CD4-positive, alpha-beta T cell treated with Interleukin-10 for 1 hour (primary cell): Measurements from ENCODE around the gene MICOS13.

Source experiments
- DNase-seq: peaks from one replicate; pipeline ENCODE4 v3.0.0-alpha.2; 2020

The MICOS13 gene

DNA sequence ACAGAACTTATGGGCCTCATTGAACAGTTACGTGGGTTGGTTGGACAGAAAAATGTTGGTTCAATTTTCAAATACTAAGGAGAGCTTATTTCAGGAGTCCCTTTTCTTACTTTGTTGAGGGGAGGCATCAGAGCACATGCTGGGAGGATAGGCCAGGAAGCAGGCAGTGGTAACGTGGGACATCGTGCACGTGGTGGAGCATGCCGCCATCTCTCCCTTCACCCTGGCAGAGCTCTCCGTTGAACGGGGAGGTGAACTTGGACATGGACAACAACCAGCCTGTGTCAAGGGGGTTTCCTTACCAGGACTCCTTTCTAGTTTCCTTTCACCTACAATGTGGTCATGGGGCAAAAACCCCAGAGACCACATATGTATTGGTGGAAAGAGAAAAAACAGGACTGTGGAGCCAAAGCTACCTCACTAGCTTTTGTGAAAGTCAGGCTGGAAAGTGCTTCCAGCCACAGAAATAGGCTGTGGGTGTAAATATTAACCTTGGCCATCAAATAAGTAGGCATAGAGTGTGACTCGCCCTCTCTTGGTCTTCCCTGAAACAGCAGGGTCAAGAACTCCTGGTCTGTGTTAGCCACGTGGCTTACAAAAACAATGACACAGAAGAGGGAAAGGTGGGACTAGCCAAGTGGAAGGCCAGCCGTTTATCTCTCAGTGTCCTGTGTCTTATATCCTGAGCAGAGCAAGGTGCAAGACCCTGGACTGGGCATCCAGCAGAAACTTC lies 14.4 kb downstream of the MICOS13 start:
- DNase-seq = no peak

- no peak for DNase-seq
Observed at GRCh38 chr19:5664515-5664914, 15.8 kb downstream of the MICOS13 start.

GRCh38 chr19:5663904-5664303 lies 16.4 kb downstream of the MICOS13 start:
- no peak for DNase-seq

DNA sequence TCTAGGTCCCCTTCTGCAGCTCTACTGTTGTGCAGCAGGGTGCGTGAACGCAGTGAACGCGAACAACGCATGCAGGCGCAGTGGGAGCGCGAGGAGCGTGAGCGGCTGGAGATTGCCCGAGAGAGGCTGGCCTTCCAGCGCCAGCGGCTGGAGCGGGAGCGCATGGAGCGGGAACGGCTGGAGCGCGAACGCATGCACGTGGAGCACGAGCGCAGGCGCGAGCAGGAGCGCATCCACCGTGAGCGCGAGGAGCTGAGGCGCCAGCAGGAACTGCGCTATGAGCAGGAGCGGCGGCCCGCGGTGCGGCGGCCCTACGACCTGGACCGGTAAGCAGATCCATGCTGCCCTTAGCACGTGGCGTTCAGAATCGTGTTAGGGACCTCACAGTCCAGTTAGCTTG lies 18.8 kb downstream of the MICOS13 start:
- DNase-seq = no peak

- DNase-seq = no peak
Observed at GRCh38 chr19:5655412-5655811, 24.9 kb downstream of the MICOS13 start.

DNA sequence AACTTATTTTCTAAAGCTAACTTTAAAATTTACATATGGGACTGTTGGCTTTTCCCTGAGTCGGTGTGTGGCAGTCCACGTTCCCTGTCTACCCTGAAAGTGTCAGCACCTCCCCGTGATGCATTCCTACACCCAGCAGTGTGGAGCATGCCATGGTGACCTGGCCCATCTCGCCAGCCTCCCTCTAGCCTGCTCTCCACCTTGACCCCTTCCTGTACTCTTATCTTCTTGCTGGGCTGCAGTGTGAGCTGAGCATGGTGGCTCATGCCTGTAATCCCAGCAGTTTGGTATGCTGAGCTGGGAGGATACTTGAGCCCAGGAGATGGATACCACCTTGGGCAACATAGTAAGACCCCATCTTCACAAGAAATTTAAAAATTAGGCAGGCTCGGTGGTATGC lies 25.4 kb downstream of the MICOS13 start:
- no peak for DNase-seq

DNA sequence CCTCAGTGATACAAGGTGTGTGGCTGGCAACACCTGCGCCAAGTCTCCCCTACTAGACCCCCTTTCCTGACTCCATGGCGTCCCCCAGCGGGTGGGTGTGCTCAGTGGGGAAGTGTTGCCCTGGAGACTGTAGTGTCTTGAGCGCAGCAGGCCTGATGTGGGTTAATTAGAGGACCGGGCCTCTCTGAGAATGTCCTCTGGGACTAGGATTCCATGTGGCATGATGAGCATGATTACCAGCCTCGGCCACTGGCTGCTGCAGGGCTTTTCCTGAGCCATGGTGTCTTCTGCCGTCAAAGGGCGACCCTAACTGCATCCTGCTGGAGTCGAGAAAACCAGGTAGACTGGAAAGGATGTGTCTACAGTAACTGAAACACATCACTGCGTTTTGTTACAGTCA lies 28.1 kb downstream of the MICOS13 start:
- no peak for DNase-seq

DNA sequence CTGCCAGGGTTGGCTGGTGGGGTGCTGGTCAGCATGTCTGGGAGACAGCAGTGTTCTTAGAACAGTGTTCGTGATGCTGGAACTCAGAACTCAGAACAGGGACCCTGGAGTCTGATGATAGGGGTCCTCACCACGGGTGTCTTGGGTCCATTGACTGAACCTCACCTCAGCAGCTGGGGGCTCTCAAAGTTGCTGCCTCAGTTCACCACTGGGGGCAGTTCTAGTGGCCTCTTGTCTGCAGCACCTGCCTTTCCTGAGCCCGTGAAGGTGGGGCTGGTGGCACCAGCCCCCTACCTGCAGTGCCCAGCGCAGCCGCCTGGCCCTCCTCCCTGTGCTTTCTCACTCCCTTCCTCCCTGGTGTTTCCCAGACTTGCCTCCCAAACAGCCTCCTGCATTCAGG lies 29.0 kb downstream of the MICOS13 start:
- DNase-seq = no peak

DNA sequence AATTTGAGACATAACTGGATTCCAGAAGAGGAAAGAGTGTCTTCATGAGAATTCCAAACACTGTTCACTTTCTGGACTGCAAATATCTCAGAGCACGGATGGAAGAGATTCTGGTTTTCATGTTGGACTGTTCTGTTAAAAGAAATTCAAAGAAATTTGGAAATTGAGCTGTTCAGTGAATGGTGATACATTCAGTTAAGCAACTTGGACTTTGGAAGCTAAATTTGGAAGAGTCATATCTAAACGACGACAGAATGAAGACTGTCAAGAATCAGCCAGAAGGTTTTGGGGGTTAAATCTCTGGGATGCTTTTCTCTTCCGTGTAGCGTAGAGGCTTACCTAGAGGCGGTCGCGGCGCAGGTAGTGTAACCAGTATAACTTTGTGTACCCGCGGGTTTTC lies 31.9 kb downstream of the MICOS13 start:
- no peak for DNase-seq

- DNase-seq = no peak
Observed at GRCh38 chr19:5646703-5647102, 33.6 kb downstream of the MICOS13 start.

GRCh38 chr19:5645409-5645808 lies 34.9 kb downstream of the MICOS13 start:
- no peak for DNase-seq

- no peak for DNase-seq
Observed at GRCh38 chr19:5644037-5644436, 36.3 kb downstream of the MICOS13 start.

DNA sequence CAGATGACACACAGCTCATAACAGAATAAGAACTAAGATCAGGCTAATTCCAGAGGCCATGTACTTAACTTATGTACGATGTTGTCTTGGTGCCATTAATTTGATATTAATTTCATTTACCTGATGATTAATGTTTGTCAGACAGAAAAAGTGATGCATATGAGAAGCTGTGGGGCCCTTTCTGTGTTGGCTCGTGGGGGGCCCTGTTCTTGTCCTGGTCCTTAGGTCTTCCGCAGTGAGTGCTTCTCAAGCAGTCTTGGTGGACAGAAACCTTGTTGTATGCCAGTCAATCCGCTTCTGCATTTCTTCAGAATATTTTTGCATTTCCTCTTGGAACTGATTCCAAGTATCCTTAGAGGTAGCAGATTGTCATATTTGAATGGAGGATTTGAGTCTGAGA lies 37.3 kb downstream of the MICOS13 start:
- no peak for DNase-seq

GRCh38 chr19:5642204-5642603 lies 38.1 kb downstream of the MICOS13 start:
- DNase-seq = no peak

DNA sequence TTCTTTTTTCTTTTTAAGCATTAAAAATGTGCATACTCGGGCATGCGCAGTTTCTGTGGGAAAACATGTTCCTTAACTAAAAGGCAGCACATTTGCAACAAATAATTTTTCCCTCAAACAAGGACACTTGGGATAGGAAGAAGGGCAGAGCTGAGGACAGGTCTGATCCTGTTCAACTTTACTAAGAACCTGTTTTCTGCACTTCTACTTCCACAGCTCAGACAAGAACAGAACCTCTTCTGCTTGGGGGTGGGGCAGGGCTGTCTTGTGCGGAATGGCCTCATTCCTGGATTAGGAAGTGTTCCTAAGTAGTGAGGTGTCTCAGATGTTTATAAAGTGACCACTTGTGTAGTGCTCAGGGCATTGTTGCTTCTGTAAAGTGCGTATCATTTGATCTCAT lies 39.1 kb downstream of the MICOS13 start:
- DNase-seq = no peak

GRCh38 chr19:5637971-5638370 lies 42.3 kb downstream of the MICOS13 start:
- no peak for DNase-seq

DNA sequence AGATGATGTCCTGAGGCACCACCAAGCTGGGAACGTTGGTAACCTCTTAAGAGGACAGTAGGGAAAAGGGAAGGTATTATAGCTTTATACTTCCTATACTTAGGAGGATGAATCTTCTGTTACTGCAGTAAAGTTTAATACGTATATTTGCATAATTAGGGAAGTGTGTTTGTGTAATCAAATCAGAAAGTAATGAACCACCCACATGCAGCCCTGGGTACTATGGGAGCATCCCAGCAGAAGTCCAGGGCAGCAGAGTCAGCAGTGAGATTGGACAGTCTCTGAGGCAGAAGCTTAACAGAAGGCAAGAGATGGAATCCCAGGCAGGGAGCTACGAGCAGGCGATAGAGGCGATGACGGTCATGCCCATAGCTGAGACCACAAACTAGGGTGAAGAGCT lies 44.9 kb downstream of the MICOS13 start:
- DNase-seq = no peak

- DNase-seq = no peak
Observed at GRCh38 chr19:5632657-5633056, 47.7 kb downstream of the MICOS13 start.

DNA sequence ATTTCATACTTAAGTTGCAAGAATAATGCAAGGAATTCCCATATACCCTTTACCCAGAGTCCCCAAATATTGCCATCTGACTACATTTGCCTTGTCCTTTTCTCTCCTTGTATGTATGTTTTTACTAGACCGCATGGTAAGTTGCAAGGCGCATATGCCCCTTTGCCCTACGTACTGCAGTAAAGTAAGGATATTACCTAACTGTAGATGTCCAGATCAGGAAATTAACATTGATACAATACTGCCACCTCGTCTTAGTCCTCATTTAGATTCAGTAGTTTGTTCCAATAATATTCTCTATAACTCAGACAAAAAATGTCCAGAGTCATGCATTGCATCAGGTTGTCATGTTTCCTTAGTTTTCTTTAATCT lies 48.1 kb downstream of the MICOS13 start:
- no peak for DNase-seq

DNA sequence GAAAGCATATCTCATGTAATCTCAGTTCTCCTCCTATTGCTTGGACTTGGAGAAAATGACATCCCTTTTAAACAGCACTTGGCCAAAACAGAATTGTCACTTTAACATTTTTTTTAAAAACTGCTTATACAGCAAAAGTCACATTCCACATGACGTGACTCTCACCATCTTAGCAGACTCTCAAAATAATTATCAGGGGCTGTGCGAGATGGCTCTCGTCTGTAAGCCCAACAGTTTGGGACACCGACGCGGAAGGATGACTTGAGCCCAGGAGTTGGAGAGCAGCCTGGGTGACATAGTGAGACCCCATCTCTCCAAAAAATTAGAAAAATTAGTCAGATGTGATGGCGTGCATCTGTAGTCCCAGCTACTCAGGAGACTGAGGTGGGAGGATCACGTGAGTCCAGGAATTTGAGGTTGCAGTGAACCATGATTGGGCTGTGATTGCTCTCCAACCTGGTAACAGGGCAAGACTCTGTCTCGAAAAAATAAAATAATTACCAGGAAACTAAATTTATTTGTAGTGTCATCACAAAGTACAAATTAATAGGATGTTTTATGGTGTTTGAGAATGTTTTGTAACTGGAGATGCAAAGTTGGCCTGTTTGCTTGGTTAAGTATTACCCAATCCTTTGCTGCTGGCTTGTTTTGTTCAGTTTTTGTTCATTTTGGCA lies 48.6 kb downstream of the MICOS13 start:
- no peak for DNase-seq

GRCh38 chr19:5628919-5629481 lies 51.3 kb downstream of the MICOS13 start:
- DNase-seq = no peak

DNA sequence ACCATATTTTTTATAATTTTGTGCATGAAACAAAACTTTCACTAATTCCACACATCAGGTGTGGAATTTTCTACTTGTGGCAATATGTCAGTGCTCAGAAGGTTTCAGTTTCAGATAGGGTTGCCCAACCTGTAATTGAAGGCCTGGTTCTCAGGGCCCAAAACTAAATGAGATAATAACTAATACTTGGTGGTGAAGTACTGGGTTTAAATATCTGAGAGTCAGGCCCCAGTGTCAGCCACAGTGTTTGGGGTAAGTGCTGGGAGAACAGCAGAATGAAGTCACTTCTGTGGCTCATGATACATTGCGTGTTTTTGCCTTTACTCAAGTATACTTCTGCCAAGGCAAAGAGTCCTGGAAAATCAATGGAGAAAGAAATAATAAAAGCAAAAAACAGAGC lies 51.9 kb downstream of the MICOS13 start:
- DNase-seq = no peak
